Liver (tissue), 9 donors: ENCODE results near the gene CLRN3. TPM values are rescaled to one million over a fixed set of nuclear protein-coding genes. Genes with fewer than 3 reads are reported as not detected.

Experiments
- DNase-seq: peaks from one replicate; pipeline ENCODE4 v3.0.0-alpha.2; 2017; ENCODE audit warnings: low spot score
- H3K27ac ChIP-seq, 2 donors: one replicate each; pipeline ENCODE4 v1.7.0; 2013; ENCODE audit warnings: inconsistent platforms in 2 of 2, low read length in 2 of 2, control low read depth in 1 of 2, low read depth in 1 of 2, mild to moderate bottlenecking in 1 of 2
- H3K27me3 ChIP-seq, 4 donors: one replicate each; pipeline versions ENCODE4 v1.6.1 to v1.7.0; 2013; ENCODE audit warnings: low read length in 3 of 4, inconsistent platforms in 1 of 4, mild to moderate bottlenecking in 1 of 4, moderate library complexity in 1 of 4; ENCODE audit not compliant: control insufficient read depth in 4 of 4, insufficient read depth in 4 of 4
- H3K36me3 ChIP-seq, 4 donors: one replicate each; pipeline versions ENCODE4 v1.6.1 to v1.7.0; 2013; ENCODE audit warnings: low read length in 3 of 4, mild to moderate bottlenecking in 3 of 4, low read depth in 1 of 4, moderate library complexity in 1 of 4; ENCODE audit not compliant: control insufficient read depth in 4 of 4, insufficient read depth in 3 of 4
- H3K4me1 ChIP-seq, 4 donors: one replicate each; pipeline versions ENCODE4 v1.6.1 to v1.7.0; 2013; ENCODE audit warnings: low read length in 3 of 4, mild to moderate bottlenecking in 3 of 4, moderate library complexity in 1 of 4; ENCODE audit not compliant: control insufficient read depth in 4 of 4, insufficient read depth in 4 of 4
- H3K4me3 ChIP-seq, 3 donors: one replicate each; pipeline versions ENCODE4 v1.6.1 to v1.7.0; 2013; ENCODE audit warnings: low read length in 3 of 3, control low read depth in 1 of 3, low read depth in 1 of 3, mild to moderate bottlenecking in 1 of 3
- H3K9ac ChIP-seq, 2 donors: one replicate each; pipeline ENCODE4 v1.7.0; 2013; ENCODE audit warnings: low read length in 2 of 2, mild to moderate bottlenecking in 2 of 2, moderate library complexity in 2 of 2, control low read depth in 1 of 2, low read depth in 1 of 2
- H3K9me3 ChIP-seq, 4 donors: one replicate each; pipeline versions ENCODE4 v1.6.1 to v1.7.0; 2013; ENCODE audit warnings: low read length in 3 of 4; ENCODE audit not compliant: control insufficient read depth in 4 of 4
- ATF3 ChIP-seq: IDR thresholded peaks from 2 replicates; pipeline ENCODE4 v1.6.1; 2016; ENCODE audit warnings: antibody characterized with exemption
- FOXA1 ChIP-seq: IDR thresholded peaks from 2 replicates; pipeline ENCODE4 v1.6.1; 2016; ENCODE audit warnings: antibody characterized with exemption
- FOXA2 ChIP-seq: IDR thresholded peaks from 2 replicates; pipeline ENCODE4 v1.6.1; 2016; ENCODE audit warnings: antibody characterized with exemption
- GABPA ChIP-seq, 2 donors: IDR thresholded peaks in 1 of 2; conservative IDR thresholded peaks in 1 of 2; 2 replicates each; pipeline ENCODE4 v1.6.1; 2016; ENCODE audit warnings: antibody characterized with exemption in 2 of 2, mild to moderate bottlenecking in 1 of 2, moderate library complexity in 1 of 2
- HNF4A ChIP-seq, 2 donors: conservative IDR thresholded peaks; 2 replicates each; pipeline ENCODE4 v1.6.1; 2016; ENCODE audit warnings: antibody characterized with exemption in 2 of 2, mild to moderate bottlenecking in 2 of 2
- HNF4G ChIP-seq: IDR thresholded peaks from 2 replicates; pipeline ENCODE4 v1.6.1; 2016; ENCODE audit warnings: antibody characterized with exemption
- JUND ChIP-seq, 2 donors: IDR thresholded peaks; 2 replicates each; pipeline ENCODE4 v1.6.1; 2016; ENCODE audit warnings: antibody characterized with exemption in 2 of 2
- RAD21 ChIP-seq, 2 donors: IDR thresholded peaks; 2 replicates each; pipeline ENCODE4 v1.6.1; 2016; ENCODE audit warnings: antibody characterized with exemption in 2 of 2, mild to moderate bottlenecking in 2 of 2
- RXRA ChIP-seq, 2 donors: IDR thresholded peaks; 2 replicates each; pipeline ENCODE4 v1.6.1; 2017 to 2018; ENCODE audit warnings: antibody characterized with exemption in 2 of 2, mild to moderate bottlenecking in 1 of 2
- SP1 ChIP-seq: IDR thresholded peaks from 2 replicates; pipeline ENCODE4 v1.6.1; 2018; ENCODE audit warnings: antibody characterized with exemption, mild to moderate bottlenecking
- TAF1 ChIP-seq: conservative IDR thresholded peaks from 2 replicates; pipeline ENCODE4 v1.6.1; 2016; ENCODE audit warnings: antibody characterized with exemption, mild to moderate bottlenecking
- YY1 ChIP-seq: IDR thresholded peaks from 2 replicates; pipeline ENCODE4 v1.6.1; 2016; ENCODE audit warnings: antibody characterized with exemption, mild to moderate bottlenecking
- ZBTB33 ChIP-seq: IDR thresholded peaks from 2 replicates; pipeline ENCODE4 v1.6.1; 2016; ENCODE audit warnings: antibody characterized with exemption
- WGBS: extraction: QIAGEN DNeasy Blood & Tissue Kit; methylation state at CpG from one replicate; pipeline ENCODE4 v1.1.7; 2013; 5-methylcytosine and 5-hydroxymethylcytosine counted together
- polyA plus RNA-seq, 2 donors: library from polyadenylated mRNA; stranded (reverse) in 1 of 2; unstranded in 1 of 2; fragments of 200-250 nt in 1 of 2; fragments of >200 nt in 1 of 2; fragmentation: Nextera tagmentation in 1 of 2; extraction: Ambion mirVana in 1 of 2; gene quantifications; one replicate each; pipeline versions ENCODE4 v1.2.1 to v1.2.3, GENCODE V29; 2013 to 2015
- total RNA-seq, 2 donors: library from RNA; depleted of rRNA; stranded (reverse); fragments of >200 nt; gene quantifications; one replicate each; pipeline ENCODE4 v1.2.3, GENCODE V29; 2014
- TF ChIP-seq, protein P1 (sequence below): fragments of 150-350 bp; IDR thresholded peaks from 2 replicates; pipeline ENCODE4 v1.5.1; 2017; ENCODE audit warnings: improper control_type of control experiment, low read depth, low read length; ENCODE audit not compliant: missing input control
- TF ChIP-seq, protein P2 (sequence below): IDR thresholded peaks from 2 replicates; pipeline ENCODE4 v1.6.1; 2016; ENCODE audit warnings: antibody characterized with exemption, mild to moderate bottlenecking
- TF ChIP-seq, protein P3 (sequence below): IDR thresholded peaks from 2 replicates; pipeline ENCODE4 v1.6.1; 2016; ENCODE audit warnings: antibody characterized with exemption
- donor health status: healthy.
- donor health status: healthy.
- donor health status: healthy.
- donor health status: healthy.
- donor health status: healthy.

CLRN3 gene
- total and polyA plus RNA-seq, 4 donors, result 0.33 to 16.9 (median 6.9) TPM

DNA sequence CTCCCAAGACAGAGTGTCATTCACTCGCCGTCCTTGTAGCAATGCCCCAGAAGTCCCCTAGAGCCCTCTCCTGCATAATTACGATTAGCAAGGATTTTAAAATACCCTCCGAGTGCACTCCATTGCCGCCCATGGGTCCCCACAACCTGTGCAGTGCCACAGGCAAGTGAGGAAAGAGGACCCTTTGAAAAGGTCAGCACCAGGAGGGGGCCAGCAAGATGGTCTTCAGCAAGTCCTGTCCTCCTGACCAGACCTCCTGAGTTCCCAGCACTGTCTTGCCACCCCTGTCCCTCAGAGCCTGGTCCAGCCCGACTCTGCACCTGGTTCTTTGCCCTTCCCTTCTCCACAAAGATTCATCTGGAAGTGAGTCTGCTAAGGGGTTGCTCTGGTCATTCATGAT lies 32.1 kb downstream of the CLRN3 start:
- Histone ChIP-seq H3K9ac (no peak overlapping the region), H3K27ac (no peak overlapping the region), H3K9me3 (peaks cover 0 to 4% (median 0%) of the 10 kb centered on the region in 4 donors), H3K36me3 (no peaks in the 10 kb centered on the region), H3K27me3 (no peaks in the 10 kb centered on the region), H3K4me1 (no peaks in the 10 kb centered on the region), H3K4me3 (no peak overlapping the region)
- TF ChIP-seq FOXA2 (no peak), GABPA (IDR thresholded peaks at IDR 0.05 in 1 of 2, conservative IDR thresholded peaks at IDR 0.05 in 1 of 2) (no peak), YY1 (no peak), JUND (IDR thresholded peaks at IDR 0.05) (no peak), SP1 (no peak), RAD21 (IDR thresholded peaks at IDR 0.05) (no peak), TAF1 (no peak), FOXA1 (no peak), HNF4G (no peak)
- TF ChIP-seq, protein P1, sequence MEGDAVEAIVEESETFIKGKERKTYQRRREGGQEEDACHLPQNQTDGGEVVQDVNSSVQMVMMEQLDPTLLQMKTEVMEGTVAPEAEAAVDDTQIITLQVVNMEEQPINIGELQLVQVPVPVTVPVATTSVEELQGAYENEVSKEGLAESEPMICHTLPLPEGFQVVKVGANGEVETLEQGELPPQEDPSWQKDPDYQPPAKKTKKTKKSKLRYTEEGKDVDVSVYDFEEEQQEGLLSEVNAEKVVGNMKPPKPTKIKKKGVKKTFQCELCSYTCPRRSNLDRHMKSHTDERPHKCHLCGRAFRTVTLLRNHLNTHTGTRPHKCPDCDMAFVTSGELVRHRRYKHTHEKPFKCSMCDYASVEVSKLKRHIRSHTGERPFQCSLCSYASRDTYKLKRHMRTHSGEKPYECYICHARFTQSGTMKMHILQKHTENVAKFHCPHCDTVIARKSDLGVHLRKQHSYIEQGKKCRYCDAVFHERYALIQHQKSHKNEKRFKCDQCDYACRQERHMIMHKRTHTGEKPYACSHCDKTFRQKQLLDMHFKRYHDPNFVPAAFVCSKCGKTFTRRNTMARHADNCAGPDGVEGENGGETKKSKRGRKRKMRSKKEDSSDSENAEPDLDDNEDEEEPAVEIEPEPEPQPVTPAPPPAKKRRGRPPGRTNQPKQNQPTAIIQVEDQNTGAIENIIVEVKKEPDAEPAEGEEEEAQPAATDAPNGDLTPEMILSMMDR, result no peak
- TF ChIP-seq, protein P2, sequence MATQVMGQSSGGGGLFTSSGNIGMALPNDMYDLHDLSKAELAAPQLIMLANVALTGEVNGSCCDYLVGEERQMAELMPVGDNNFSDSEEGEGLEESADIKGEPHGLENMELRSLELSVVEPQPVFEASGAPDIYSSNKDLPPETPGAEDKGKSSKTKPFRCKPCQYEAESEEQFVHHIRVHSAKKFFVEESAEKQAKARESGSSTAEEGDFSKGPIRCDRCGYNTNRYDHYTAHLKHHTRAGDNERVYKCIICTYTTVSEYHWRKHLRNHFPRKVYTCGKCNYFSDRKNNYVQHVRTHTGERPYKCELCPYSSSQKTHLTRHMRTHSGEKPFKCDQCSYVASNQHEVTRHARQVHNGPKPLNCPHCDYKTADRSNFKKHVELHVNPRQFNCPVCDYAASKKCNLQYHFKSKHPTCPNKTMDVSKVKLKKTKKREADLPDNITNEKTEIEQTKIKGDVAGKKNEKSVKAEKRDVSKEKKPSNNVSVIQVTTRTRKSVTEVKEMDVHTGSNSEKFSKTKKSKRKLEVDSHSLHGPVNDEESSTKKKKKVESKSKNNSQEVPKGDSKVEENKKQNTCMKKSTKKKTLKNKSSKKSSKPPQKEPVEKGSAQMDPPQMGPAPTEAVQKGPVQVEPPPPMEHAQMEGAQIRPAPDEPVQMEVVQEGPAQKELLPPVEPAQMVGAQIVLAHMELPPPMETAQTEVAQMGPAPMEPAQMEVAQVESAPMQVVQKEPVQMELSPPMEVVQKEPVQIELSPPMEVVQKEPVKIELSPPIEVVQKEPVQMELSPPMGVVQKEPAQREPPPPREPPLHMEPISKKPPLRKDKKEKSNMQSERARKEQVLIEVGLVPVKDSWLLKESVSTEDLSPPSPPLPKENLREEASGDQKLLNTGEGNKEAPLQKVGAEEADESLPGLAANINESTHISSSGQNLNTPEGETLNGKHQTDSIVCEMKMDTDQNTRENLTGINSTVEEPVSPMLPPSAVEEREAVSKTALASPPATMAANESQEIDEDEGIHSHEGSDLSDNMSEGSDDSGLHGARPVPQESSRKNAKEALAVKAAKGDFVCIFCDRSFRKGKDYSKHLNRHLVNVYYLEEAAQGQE, result no peak
- TF ChIP-seq, protein P3, sequence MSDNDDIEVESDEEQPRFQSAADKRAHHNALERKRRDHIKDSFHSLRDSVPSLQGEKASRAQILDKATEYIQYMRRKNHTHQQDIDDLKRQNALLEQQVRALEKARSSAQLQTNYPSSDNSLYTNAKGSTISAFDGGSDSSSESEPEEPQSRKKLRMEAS, result no peak
- DNase-seq, result no peak
- 94% methylated on average over 6 of the region's 6 CpGs for WGBS

DNA sequence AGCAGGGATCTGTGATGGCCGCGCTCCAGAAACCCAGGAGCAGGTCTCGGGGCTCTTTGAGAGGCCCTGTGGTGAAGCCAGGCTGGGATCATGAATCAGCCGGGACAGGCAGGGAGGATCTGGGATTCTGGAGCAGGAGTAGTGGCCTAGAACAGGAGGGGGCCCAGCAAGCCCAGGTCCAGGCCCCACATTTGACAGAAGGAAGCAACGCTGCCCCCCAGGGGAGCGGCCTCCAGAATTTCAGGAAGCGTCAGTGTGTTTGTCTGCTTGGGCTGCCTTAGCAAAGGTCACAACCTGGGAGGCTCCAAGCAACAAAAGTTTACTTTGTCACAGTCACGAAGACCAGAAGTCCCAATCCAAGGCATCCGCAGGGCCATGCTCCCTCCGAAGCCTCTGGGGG lies 36.8 kb downstream of the CLRN3 start:
- no peaks in the 10 kb centered on the region for H3K36me3 ChIP-seq
- H3K27me3 ChIP-seq, result no peaks in the 10 kb centered on the region
- 89% methylated on average over 10 of the region's 10 CpGs for WGBS
- no peak overlapping the region for H3K9ac ChIP-seq
- no peak for TF ChIP-seq RAD21 (IDR thresholded peaks at IDR 0.05)
- TF ChIP-seq HNF4A (conservative IDR thresholded peaks at IDR 0.05), result no peak
- no peak for TF ChIP-seq TAF1
- TF ChIP-seq JUND (IDR thresholded peaks at IDR 0.05), result no peak
- H3K4me3 ChIP-seq, result no peak overlapping the region
- no peaks in the 10 kb centered on the region for H3K9me3 ChIP-seq
- H3K4me1 ChIP-seq, result no peaks in the 10 kb centered on the region
- no peak overlapping the region for H3K27ac ChIP-seq
- DNase-seq, result no peak

GRCh38 chr10:127855591-127855881 lies 37.2 kb downstream of the CLRN3 start:
- no peak for DNase-seq
- WGBS, result 75% methylated on average over 2 of the region's 2 CpGs
- H3K9me3 ChIP-seq, result no peaks in the 10 kb centered on the region
- TF ChIP-seq FOXA2 (no peak), TAF1 (no peak), RXRA (IDR thresholded peaks at IDR 0.05) (no peak), FOXA1 (no peak), SP1 (no peak), GABPA (IDR thresholded peaks at IDR 0.05 in 1 of 2, conservative IDR thresholded peaks at IDR 0.05 in 1 of 2) (no peak), YY1 (no peak), HNF4G (no peak), ZBTB33 (no peak), ATF3 (no peak)
- TF ChIP-seq, protein P2, result no peak

More at GRCh38 chr10:127855591-127855881, 37.2 kb downstream of the CLRN3 start:
- Histone ChIP-seq H3K4me3 (no peak overlapping the region), H3K9ac (no peak overlapping the region), H3K4me1 (no peaks in the 10 kb centered on the region), H3K36me3 (no peaks in the 10 kb centered on the region), H3K27ac (no peak overlapping the region), H3K27me3 (no peaks in the 10 kb centered on the region)
